IPS-NIHi11 (cell line): Measurements from ENCODE around the gene SH3D21.

Source experiments
- DNase-seq: peaks from one replicate; pipeline ENCODE4 v3.0.0; 2012; ENCODE audit warnings: mixed read lengths, low spot score

SH3D21 gene

DNA sequence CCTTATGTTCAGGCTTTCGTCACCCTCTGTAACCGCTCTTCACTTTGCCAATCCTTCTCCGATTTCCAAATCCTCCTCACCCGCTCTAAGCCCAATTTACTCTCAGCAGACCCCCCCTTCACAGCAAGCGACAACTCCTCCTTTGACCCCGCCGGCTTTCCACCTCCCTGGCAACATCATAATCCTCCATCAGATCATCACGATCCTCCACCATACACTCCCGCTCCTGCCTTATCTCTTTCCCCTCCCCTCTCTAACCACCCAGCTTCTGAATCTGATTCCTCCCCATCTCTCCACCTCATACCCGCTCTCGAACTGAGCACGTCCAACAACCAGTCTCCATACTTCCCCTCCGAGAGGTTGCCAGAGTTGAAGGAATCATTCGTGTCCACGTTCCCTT is 24.8 kb downstream of the SH3D21 start:
- DNase-seq, result no peak

DNA sequence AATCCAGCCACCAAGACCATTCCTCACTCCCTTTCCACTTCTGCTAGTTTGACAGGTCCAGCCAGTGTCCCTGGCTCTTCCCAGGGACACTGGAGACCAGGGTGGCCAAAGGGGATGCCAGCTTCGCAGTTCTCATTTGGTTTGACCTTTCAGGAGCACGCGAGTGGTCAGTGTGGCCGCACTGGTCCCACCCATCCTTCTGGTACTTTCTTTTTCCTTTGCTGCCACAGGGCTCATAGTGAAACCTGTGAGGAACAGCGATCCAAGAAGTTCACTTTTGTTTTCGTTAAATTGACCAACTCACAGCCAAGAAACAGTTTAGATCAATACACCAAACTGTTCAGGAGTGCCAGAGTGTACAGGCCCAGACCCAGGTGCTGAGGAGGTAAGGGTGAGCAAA is 31.7 kb downstream of the SH3D21 start:
- DNase-seq, result no peak

DNA sequence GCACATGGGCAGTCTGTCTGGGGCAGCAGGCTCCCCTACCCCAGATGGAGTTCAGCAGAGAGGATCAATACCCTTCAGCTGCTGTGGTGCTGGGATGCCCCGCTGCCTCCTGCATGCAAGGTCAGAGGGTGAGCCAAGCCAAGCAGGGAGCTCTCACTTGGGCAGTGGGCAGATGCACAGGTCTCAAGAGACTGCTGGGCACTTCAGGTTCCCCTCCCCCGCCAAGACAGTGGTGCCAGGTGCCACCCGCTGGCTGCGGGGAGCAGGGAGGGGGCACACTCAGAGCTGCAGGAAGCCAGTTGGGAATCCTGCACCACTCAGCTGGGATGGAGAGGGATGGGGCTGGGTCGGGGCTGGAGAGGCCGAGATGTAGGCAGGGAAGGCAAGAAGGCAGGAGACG is 33.0 kb downstream of the SH3D21 start:
- no peak for DNase-seq

DNA sequence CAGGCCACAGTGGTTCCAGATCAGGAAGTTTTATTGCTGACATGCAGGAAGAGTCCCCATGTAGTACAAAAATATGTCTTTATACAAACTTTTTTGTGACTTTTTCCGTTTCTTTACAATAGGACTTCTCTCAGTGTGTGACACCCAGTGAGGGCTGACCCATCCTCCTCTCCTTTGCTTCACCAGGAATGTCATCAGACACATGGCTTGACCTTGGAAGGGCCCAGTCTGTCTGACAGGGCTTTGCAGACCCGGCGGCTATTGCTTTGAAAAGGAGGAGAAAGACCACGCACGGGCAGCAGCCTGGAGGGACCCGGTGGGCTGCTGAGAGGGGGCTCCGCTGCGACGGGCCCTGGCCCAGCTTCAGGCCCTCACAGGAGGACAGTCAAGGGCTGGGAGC is 33.4 kb downstream of the SH3D21 start:
- no peak for DNase-seq

DNA sequence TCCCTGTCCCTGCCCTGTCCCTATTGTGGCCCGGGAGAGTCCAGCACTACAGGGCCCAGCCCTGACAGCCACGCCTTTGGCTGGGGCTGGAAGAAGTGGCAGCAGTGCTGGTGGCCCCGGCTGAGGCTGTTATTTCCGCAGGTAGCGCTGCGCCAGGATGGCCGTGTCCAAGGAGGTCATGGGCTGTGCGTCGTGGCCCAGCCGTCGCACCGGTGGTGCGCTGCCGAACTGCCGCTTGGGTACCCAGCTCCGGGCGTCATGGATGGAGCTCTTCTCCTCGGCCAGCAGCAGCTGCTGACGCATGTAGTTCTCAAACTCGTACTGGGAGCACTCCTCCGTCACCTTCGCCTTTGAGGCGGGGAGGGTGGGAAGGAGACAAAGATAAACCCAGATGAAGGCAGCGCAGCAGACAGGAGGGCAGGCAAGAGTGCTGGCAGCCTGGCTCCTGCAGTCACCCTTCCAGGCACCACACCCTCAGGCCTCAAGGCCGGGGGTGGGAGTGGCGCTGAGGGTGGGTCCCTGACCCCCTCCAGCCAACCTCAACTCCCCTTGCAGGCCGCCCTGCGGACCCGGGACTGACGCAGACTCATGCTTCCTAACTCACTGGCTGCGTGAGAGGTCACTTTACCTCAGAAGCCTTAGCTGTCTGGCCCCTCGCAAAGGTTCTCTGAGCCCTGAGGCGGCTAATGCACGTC is 35.6 kb downstream of the SH3D21 start:
- no peak for DNase-seq

DNA sequence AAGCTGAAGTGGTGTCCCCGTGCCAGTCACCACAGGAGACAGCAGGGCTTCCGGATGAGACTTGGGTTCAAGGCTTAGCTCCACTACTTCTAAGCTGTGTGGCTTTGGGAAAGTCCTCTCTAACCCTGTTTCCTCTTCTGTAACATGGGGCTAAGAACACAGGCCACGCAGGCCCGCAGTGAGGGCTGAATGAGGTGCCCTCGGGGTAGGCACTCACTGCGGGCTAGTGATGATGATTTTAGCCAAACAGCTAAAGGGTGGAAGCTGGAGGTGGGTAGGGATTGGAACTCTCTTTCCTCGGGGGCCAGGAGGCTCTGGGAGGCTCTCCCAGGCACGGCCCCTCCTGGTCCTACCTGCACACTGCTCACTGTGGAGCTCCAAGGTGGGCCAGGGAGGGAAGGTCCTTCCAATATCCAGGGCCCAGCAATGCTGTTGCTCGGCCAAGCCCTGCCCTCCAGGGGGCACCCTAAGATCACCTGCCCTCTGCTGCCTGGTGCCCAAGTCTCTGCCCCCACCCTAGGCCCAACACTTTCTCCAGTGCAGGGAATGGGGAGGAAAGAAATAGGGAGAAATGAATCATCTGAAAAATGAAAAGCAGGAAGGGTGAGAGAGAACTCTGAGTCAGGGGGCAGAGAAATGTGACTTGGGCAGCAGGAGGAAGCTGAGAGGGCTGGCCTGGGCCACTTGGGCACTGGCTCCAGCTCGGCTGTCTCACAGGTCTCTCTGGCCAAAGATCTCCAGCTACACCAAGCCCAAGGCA is 36.4 kb downstream of the SH3D21 start:
- peak; percentile 76 for DNase-seq

DNA sequence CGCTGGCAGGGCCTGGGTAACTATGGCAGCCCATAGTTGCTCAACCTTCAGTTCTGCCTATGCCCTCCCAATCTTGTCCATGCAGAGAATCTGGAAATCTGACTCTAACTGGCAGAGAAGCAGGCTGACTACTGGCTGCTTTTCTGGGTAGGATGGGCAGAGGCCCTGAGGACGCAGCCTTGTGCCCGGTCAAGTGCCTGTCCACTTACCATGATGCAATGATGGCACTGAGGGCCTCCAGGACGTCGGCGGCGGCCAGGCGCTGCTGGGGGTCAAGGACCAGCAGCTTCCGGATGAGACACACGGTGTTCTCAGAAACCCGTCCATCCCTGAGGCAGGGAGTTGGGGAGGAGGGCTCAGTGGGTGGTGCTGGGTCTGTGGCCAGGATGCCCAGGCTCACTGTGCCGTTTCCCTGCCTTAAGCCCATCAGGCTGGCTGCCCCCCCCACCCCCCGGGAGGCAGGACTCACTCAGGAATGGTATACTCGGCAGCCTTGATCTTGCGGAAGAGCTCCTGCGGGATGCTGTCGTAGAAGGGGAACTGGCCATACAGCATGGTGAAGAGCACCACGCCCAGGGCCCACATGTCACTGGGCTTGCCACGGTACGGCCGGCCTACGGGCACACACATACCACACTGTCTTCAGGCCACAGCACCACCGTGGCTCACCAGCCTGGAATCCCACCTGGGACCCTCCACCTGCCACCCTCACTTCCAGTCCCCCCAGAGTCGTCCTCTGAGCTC is 37.7 kb downstream of the SH3D21 start:
- no peak for DNase-seq

DNA sequence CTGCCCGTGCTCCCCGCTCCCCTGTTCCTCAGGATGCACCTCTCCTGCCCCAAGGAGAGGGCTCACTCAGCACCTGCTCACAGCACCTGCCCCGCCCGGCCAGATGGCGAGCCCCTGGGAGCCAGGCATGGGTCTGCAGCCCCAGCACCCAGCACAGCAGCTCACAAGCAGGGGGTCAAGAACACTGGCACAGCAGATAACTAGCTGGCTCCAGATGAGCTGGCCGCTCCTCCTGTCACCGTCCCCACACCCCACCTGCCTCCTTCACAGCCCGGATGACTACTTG is 38.2 kb downstream of the SH3D21 start:
- no peak for DNase-seq

DNA sequence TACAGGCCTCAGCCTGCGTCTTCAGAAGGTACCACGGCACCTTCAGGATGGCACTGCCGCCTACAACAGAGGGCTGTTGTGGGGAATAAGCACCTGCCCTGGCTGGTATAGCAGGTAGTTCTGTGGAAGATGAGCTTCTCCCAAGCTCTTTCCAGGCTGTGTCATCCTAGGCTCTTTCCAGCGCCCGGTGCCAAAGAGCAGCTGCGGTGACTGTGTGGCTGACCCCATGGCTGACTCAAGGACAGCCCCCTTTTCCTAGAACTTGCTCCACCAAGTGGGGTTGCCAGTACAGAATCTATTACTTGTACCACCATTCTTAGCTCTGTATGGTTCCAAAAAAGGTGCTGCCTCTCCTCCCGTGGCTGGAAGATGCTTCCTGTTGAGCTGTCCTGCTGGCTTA is 39.2 kb downstream of the SH3D21 start:
- no peak for DNase-seq

DNA sequence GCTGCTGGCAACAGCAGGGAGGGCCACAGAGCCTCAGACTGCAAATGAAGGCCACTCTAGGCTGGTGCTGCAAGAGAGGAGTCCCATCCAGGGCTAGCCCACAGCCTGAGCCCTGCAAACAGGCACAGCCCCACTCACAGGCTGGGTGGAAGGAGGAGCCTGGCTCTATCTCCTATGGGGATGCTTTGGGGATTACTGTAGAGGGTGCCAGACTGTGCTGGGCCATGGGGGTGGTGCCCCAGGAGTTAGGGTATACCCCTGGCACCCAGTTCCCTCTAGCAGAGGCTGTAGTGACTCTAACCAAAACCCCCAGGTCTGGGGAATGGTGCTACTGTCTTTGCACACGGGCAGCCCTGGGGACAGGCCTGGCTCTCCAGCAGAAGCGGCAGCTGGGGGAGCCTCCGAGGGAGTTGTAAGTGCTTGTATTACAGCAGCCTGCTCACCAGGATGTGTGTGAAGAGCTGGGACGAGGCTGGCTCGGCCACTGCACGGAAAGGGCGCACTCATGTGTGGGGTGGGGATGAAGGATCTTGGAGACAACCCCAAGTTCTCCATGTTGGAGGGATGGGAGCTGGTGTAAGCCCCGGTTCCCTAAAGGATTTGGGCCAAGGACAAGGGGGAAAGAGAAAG is 40.7 kb downstream of the SH3D21 start:
- DNase-seq, result no peak

DNA sequence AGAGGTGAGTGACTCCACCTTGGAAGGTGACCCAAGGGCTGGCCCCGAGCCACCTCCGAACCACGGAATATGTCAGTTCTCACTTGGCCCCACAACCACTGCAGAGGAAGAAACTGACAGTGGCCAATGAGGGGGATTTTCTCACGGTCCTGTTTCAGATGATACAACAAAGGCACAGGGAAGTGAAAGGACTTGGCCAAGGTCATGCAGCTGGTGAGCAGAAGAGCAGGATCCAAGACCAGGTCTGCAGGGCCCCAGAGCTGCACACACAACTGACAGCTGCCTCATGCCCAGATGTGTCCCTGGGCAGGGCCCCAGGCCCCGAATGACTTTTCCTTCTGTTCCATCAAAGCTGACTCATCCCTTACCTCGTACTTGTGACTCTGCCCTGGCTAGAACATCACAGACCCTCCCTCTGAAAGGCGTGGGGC is 43.1 kb downstream of the SH3D21 start:
- no peak for DNase-seq

DNA sequence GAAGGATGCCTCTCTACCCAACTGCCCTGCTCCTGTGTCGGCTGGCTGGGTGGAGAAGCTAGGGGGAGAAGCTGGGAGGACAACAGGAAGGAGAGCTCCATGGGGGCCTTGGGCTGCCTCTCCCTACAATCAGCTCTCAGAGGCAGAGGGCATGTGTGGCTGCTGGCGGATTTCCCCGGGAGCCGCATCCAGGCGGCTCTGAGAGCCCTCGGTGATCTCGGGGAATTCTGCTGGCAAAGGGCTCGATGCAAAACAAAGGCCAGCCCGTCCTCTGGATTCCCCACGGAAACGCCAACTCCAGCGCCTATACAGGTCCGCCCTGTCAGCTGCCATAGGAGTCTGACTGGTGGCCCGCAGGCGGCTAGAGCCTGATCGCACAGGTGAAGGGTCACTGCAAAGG is 43.7 kb downstream of the SH3D21 start:
- no peak for DNase-seq

DNA sequence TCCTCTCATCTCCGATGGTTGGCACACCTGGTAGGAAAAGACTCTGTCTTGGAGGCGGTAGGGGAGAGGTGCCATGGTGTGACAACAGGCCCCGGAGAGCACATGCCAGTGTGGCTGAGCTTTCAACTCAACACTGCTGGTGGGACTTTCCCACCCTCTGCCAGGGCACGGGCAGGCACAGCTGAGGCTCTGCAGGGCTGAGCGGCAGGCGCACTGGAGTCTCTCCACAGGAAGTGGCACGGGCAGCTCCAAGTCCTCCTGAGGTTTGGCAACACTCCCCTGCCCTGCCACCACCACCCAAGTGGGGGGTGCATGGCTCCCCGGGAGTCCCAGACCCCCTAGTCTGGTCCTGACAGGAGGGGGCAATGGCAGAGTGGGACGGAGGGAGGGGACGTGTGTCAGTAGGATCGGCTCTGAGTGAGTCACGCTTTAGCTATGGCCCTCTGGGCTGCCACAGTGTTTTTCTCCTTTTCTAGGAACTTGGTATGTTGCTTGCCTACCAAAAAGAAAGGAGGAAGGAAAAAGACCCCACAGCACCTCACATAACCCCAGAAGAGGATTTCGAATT is 44.6 kb downstream of the SH3D21 start:
- DNase-seq, result no peak

DNA sequence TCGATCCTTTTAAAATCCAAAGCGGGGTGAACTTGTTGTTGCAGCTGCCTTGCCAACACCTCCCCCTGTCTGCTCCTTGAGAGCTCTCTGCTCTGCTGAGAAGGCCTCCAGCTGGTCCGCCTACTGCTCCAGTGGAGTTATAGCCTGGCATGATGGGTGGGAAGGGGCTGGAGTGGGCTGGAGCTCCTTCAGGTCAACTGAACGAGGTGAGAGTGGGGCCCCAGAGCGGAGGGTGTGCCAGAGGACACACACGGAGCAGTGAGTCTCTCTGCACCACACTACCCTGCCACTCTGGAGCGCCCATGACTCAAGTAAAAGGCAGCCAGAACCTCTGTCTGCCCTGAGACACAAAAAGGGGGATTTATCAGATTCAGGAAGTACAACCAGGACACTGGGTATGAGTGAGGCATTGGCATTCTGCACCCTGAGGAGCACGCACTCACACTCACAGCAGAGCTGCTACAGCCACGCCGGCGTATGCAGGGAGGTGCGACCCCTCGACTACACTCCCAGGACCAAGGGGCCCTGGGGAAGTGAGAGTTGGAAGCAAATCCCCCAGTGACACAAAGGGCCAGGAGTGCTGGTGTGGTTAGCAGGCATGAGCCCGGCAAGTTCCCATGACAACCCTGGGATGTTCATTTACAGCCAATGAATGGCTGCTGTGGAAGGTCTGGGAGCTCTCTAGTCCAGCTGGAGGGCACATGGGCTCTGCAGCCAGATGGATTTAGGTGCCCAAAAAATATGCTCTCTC is 45.2 kb downstream of the SH3D21 start:
- peak; percentile 47 for DNase-seq

DNA sequence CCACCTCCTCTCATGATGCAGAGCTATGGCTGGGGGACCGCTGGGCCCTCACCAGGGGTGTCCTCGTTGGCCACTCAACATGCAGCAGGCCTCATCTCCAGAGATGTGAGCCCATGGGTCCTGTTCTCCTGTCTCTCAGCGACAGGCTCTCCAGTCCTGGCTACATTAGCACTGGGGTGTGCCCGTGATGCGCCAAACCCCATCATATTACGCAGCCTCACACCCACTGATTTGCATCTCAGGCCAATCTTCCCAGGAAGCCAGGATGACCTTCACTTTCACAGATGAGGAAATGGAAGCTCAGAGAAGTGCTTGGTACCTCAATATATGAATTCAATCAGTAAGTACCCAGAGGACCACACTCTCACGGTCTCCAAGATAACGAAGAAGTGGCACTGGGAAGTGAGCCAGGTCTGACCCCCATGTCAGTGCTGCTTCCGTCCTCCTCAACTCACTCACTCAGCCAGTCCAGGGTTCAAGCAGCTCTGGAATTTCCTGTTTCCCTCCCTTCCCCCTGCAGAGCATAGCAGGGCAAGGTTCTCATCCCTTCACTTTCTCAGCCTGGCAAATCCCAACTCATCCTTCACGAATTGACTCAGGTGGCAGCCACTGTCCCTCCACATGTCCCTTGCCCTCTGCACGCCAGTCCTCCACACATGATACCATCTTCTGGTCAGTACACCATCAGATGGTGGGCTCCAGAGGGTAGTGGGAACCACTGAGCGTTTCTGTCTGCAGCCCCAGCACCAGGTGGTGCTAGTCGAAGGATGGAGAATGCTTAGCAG is 46.1 kb downstream of the SH3D21 start:
- no peak for DNase-seq

DNA sequence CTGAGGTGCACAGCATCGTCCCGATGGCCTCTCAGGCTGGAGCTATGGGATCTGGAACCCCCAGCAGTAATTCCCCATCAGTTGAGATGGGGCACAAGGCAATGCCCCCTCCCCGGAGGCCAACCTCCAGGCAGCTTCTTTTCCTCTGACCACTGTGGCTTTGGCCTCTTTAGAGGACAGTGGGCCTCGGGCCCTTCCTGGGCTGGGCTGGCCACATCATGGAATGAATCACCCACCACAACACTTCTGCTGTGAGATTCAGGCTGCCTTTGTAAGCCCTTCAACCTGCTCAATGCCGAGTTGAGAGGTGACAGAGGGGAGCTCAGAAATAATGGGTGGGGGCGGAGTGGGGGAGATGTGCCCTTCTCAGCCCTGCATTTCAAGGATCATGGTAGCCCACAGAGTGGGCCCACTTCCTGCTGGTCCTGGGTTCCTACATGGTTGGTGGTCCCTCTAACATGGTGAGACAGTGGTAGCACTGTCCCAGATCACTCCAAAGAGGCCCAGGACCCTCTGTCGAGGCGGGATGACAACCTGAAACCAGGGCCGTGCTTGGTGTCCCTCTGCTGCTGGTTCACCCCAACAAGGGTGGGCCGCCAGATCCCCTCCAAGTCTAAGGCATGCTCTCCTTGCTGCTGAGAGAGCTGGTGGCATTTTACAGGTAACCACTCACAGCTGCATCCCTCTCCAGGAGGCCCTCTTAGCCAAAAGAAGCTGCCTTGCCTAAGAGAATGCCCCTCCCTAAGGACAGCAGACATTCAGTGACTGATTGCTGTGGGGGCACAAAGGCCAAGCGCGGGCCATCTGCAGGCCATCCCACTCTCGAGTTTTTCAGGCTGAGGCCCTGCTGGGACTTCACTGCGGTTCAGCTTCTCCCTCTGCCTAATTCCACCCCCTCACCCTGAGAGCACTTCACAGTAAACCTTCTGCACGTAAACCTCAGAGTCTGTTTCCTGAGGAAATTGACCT is 47.0 kb downstream of the SH3D21 start:
- no peak for DNase-seq

DNA sequence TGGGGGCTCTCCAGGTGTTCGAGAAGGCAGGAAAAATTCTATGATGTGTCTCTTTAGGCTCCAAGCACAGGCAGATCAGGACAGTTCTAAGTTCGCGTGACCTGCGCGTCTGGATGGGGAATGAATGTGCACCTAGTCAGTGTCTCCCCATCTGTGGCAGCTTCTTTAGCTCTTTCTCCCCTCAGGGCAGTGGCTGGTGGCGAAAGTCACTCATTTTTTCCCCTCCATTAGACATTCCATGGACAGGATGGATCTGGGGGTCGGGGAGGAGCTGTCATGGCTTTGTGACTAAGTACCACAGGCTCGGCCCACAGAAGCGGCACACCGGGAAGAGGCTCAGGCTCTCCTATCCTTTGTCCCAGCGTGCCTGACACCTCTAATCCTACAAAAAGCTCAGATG is 48.3 kb downstream of the SH3D21 start:
- DNase-seq, result no peak

DNA sequence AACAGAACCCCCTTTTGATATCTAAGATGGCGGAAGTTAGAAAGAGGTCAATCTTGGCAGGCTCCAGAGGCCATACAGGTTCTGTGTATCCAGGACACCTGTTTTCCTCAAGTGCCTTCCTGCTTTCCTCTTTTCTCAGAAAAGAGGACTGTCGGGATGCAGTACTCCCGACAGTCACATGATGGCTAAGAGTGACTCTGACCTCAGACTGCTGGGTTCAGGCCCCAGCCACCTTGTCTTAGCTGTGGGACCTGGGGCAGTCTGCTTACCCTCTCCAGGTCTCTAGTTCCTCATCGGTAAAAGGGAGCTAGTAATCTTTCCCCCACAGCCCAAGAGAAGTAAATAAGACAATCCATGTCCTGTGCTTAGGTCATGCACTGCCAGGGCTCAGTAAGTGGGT is 49.6 kb downstream of the SH3D21 start:
- DNase-seq, result no peak

DNA sequence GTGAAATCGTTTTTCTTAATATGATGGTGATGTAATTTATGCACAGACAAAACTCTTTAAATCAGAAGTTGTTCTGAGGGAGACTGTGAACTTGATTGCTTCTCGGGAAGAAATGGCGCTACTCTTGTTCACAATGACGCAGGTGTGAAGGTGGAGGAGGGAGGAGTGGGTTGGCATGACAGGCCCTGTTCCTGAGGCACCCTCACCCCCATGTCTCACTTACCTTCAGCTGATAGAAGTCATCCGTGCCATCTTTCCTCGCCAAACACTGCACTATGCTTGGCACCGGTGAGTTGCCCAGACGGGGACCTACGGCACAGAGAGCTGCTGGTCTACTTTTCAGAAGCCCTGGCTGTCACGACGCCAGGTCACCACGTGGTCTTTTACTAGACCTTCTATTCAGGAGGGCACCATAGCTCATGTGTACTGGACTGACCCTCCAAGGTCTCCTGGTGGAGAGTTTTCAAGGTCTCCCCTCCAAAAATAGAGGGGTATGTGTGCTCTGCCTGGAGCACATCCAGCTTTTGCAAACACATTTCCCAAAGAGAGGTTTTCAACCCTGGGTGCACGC is 52.4 kb downstream of the SH3D21 start:
- DNase-seq, result no peak
